K562 (cell line): ENCODE measurements around the gene ARID4B. TPM values are rescaled to one million over a fixed set of nuclear protein-coding genes. Genes with fewer than 3 reads are reported as not detected.

ENCODE experiments used
- ATAC-seq: fragments of 200-7000 bp; cut with Tn5 transposase; 3 replicates; pipeline ENCODE4 v1.9.1; 2020; ENCODE audit warnings: moderate library complexity
- BruUV-seq: library from RNA; stranded (reverse); fragments of 400-500 nt; replicated peaks from 2 replicates; lab custom pipeline; 2021; lab: Mats Ljungman, UMichigan
- CTCF ChIA-PET: fragments of 300-600 bp; formaldehyde crosslinking; extraction: SDS; loops from one replicate; lab custom pipeline; 2021; ENCODE audit warnings: low intra/inter-chr PET ratio; lab: Yijun Ruan, JAX
- POLR2A ChIA-PET: fragments of 300-600, 350-650 bp; sonication (Branson Sonifier 250); formaldehyde crosslinking; extraction: SDS; loops from one replicate; lab custom pipeline; 2021; ENCODE audit warnings: antibody characterized with exemption, inconsistent platforms; lab: Yijun Ruan, JAX
- DNase-seq, 4 experiments: peaks; one replicate each; pipeline versions ENCODE4 v3.0.0 to v3.0.0-alpha.2; 2011 to 2018; ENCODE audit warnings: low spot score in 3 of 4, mixed read lengths in 3 of 4; ENCODE audit errors: extremely low read depth in 1 of 4
- FAIRE-seq: peaks from 2 replicates; lab custom pipeline; 2011; peaks lifted over from hg19 to GRCh38; lab: Jason Lieb, UNC
- H2AFZ ChIP-seq: 2 replicates; pipeline ENCODE4 v1.6.0; 2011; ENCODE audit warnings: low read depth, low read length, control low read depth, inconsistent platforms
- H3K27ac ChIP-seq: fragments of 200-600 bp; 3 replicates; pipeline ENCODE4 v1.8.0; 2011; ENCODE audit warnings: low read depth, mild to moderate bottlenecking, control low read depth, inconsistent platforms, low read length, moderate library complexity, mixed read lengths; ENCODE audit errors: extremely low read depth
- H3K27me3 ChIP-seq, 2 experiments: fragments of 300-600 bp in 1 of 2; 2 replicates in 1 of 2; 3 replicates in 1 of 2; pipeline versions ENCODE4 v1.6.0 to v1.8.0; 2011; ENCODE audit warnings: inconsistent platforms in 2 of 2, low read length in 2 of 2, mild to moderate bottlenecking in 1 of 2, mixed read lengths in 1 of 2, moderate library complexity in 1 of 2; ENCODE audit not compliant: control insufficient read depth in 2 of 2, insufficient read depth in 2 of 2
- H3K36me3 ChIP-seq: fragments of 300-600 bp; 3 replicates; pipeline ENCODE4 v1.8.0; 2011; ENCODE audit warnings: mild to moderate bottlenecking, low read length, inconsistent platforms; ENCODE audit not compliant: control insufficient read depth, insufficient read depth
- H3K4me1 ChIP-seq, 2 experiments: fragments of 200-600 bp in 1 of 2; replicated peaks in 1 of 2; 2 replicates in 1 of 2; 3 replicates in 1 of 2; pipeline versions ENCODE4 v1.5.1 to v1.8.0; 2011; ENCODE audit warnings: inconsistent platforms in 2 of 2, low read length in 2 of 2, mild to moderate bottlenecking in 1 of 2, mixed read lengths in 1 of 2, moderate library complexity in 1 of 2; ENCODE audit not compliant: control insufficient read depth in 2 of 2, insufficient read depth in 2 of 2
- H3K4me2 ChIP-seq: 2 replicates; pipeline ENCODE4 v1.6.1; 2011; ENCODE audit warnings: low read length, control low read depth, inconsistent platforms, mixed read lengths; ENCODE audit not compliant: insufficient read depth
- H3K4me3 ChIP-seq: fragments of 200-600 bp; sonication (generic), shearing (Covaris generic); 2 replicates; pipeline ENCODE4 v1.5.1; 2016; ENCODE audit warnings: control low read depth, inconsistent platforms
- H3K79me2 ChIP-seq: fragments of 200-600 bp; 3 replicates; pipeline ENCODE4 v1.8.0; 2011; ENCODE audit warnings: low read length, inconsistent platforms; ENCODE audit not compliant: control insufficient read depth, insufficient read depth
- H3K9ac ChIP-seq, 2 experiments: 2 replicates each; pipeline versions ENCODE4 v1.6.0 to v1.6.1; 2011; ENCODE audit warnings: low read depth in 2 of 2, low read length in 2 of 2, control low read depth in 1 of 2, inconsistent platforms in 1 of 2, mild to moderate bottlenecking in 1 of 2, mixed read lengths in 1 of 2; ENCODE audit not compliant: insufficient read depth in 1 of 2
- H3K9me1 ChIP-seq: one replicate; pipeline ENCODE4 v1.6.0; 2011; ENCODE audit warnings: inconsistent platforms, mild to moderate bottlenecking, low read length, moderate library complexity; ENCODE audit not compliant: control insufficient read depth, insufficient read depth
- H3K9me3 ChIP-seq: replicated peaks from 2 replicates; pipeline ENCODE4 v1.5.1; 2011; ENCODE audit warnings: low read depth, low read length, inconsistent platforms; ENCODE audit not compliant: control insufficient read depth, insufficient read depth
- H4K20me1 ChIP-seq: replicated peaks from 2 replicates; pipeline ENCODE4 v1.6.1; 2011; ENCODE audit warnings: low read length, inconsistent platforms, mixed read lengths; ENCODE audit not compliant: control insufficient read depth, insufficient read depth
- ASH1L ChIP-seq: fragments of 450-650 bp; IDR thresholded peaks from 2 replicates; pipeline ENCODE4 v1.6.1; 2018; ENCODE audit warnings: borderline replicate concordance, mild to moderate bottlenecking, low read depth; ENCODE audit not compliant: partially characterized antibody
- ATF1 ChIP-seq, 2 experiments: fragments of 450-650 bp in 1 of 2; IDR thresholded peaks; 2 replicates each; pipeline ENCODE4 v1.6.1; 2016; ENCODE audit warnings: missing compliant biosample characterization in 1 of 2, missing genetic modification characterization in 1 of 2
- FOSL1 ChIP-seq: fragments of 200-800 bp; sonication (Bioruptor generic); conservative IDR thresholded peaks from 2 replicates; pipeline ENCODE4 v1.6.1; 2016; ENCODE audit warnings: missing genetic modification characterization, missing compliant biosample characterization
- NR1H2 ChIP-seq: sonication (generic); formaldehyde crosslinking; IDR thresholded peaks from 2 replicates; pipeline ENCODE4 v1.4.0; 2020; ENCODE audit warnings: mild to moderate bottlenecking, missing genetic modification reagents
- SIRT6 ChIP-seq: IDR thresholded peaks from one replicate; pipeline ENCODE4 v1.6.1; 2012; ENCODE audit warnings: low read depth, mild to moderate bottlenecking, control low read depth, inconsistent platforms, low read length, moderate library complexity
- YY1 ChIP-seq, 3 experiments: IDR thresholded peaks; 2 replicates each; pipeline ENCODE4 v1.6.1; 2011; ENCODE audit warnings: low read length in 2 of 3, mild to moderate bottlenecking in 2 of 3, moderate library complexity in 2 of 3, borderline replicate concordance in 1 of 3, control low read depth in 1 of 3, low read depth in 1 of 3; ENCODE audit not compliant: insufficient read depth in 3 of 3, insufficient replicate concordance in 2 of 3, control insufficient read depth in 1 of 3, insufficient read length in 1 of 3; ENCODE audit errors: extremely low read depth in 1 of 3
- WGBS: fragments of 100-300 bp; shearing (Covaris generic); methylation state at CpG from one replicate; pipeline ENCODE4 v1.1.6; 2016; ENCODE audit warnings: low coverage, mixed read lengths; ENCODE audit not compliant: insufficient coverage; ENCODE audit errors: missing lambda C conversion rate; 5-methylcytosine and 5-hydroxymethylcytosine counted together
- in situ Hi-C: fragments of 300-500 bp; cut with MboI; formaldehyde crosslinking; loops from 4 replicates; pipeline ENCODE4 v1.15.0; 2018; ENCODE audit warnings: inconsistent platforms, mixed read lengths
- intact Hi-C: fragments of 100-400 bp; cut with micrococcal nuclease; formaldehyde crosslinking; loops from 2 replicates; pipeline ENCODE4 v1.14.2; 2022
- polyA plus RNA-seq, 8 experiments: library from polyadenylated mRNA; depleted of rRNA in 4 of 8; stranded (reverse) in 5 of 8; unstranded in 3 of 8; fragments of >200 nt; fragmentation: Nextera tagmentation in 2 of 8; fragmentation: Illumina TruSeq in 1 of 8; extraction: Ambion mirVana in 2 of 8; extraction: Trizol in 1 of 8; gene quantifications; 2 replicates each; pipeline versions ENCODE4 v1.2.1 to v1.2.3, GENCODE V29; 2011 to 2014; ENCODE audit warnings: inconsistent platforms in 1 of 8, missing spikeins in 1 of 8
- total RNA-seq, 7 experiments: library from RNA; depleted of rRNA in 6 of 7; stranded (reverse); fragments of >200 nt in 6 of 7; fragmentation: Illumina TruSeq in 2 of 7; extraction: Trizol in 2 of 7; gene quantifications; 2 replicates each; pipeline versions ENCODE4 v1.2.1 to v1.2.3, GENCODE V29; 2011 to 2021; ENCODE audit warnings: low replicate concordance in 1 of 7
- TF ChIP-seq, protein P1 (sequence below): sonication (generic); IDR thresholded peaks from 2 replicates; pipeline ENCODE4 v1.6.1; 2016

The ARID4B gene
- total and polyA plus RNA-seq, 9 of the 15 experiments (the other 6 are each of a cell fraction or from before 2014, with no cell fraction given) = 8.4 to 38.9 (median 18.5) TPM

DNA sequence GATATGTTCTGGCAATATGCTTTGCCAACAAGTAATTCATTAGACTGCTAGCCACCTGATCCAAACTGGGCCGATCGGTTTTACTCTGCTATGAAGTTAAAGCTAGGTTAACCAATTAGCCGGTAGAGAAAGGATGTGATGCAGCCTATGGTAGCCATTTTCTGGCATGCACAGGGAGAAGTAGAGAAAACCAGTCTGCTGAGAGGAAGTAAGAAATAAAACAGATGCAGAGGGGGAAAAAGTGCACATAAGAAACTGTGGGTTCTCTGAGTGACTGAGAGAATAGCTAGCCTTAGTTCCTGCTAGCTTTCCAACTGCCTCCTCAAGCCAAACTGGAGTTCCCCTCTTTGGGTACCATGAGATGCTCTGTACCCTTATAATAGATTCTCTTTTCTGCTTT is 52.8 kb downstream of the ARID4B start:
- Histone ChIP-seq H3K79me2 (peaks cover 93% of the 10 kb centered on the region), H3K27ac (no peak overlapping the region; the same call in 2 of the 3 replicates)
- FAIRE-seq (no peak), ATAC-seq (no peak; the same call in 2 of the 3 replicates)
- POLR2A ChIA-PET = interaction anchor here (0.6 to 1.3 kb wide), 9 partner anchors 8 to 167 kb away, joined by 3 to 4 read pairs (median 4); no protein-coding TSS in a partner anchor
- 81% methylated on average over 3 of the region's 3 CpGs for WGBS
- TF ChIP-seq NR1H2 = no peak
- no peak for TF ChIP-seq FOSL1 (tag)
- TF ChIP-seq YY1 (IDR thresholded peaks at IDR 0.05; ENCODE audit: borderline replicate concordance in 1 of 3, control insufficient read depth in 1 of 3, extremely low read depth in 1 of 3, insufficient read depth in 3 of 3, insufficient read length in 1 of 3, insufficient replicate concordance in 2 of 3, low read depth in 1 of 3, low read length in 2 of 3) = peak in 1 of 3 experiments; percentile 15
- no peak for TF ChIP-seq SIRT6
- TF ChIP-seq, protein P1, sequence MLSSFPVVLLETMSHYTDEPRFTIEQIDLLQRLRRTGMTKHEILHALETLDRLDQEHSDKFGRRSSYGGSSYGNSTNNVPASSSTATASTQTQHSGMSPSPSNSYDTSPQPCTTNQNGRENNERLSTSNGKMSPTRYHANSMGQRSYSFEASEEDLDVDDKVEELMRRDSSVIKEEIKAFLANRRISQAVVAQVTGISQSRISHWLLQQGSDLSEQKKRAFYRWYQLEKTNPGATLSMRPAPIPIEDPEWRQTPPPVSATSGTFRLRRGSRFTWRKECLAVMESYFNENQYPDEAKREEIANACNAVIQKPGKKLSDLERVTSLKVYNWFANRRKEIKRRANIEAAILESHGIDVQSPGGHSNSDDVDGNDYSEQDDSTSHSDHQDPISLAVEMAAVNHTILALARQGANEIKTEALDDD = peak; percentile 42; the same call in 1 of the 2 replicates
- TF ChIP-seq ATF1 (CRISPR knock-in tag; IDR thresholded peaks at IDR 0.05) = no peak
- TF ChIP-seq ATF1 (tag; IDR thresholded peaks at IDR 0.05) = no peak
- TF ChIP-seq ASH1L = no peak
- TF ChIP-seq, all 486 proteins: peak for 2
- Histone ChIP-seq H3K4me2 (no peak overlapping the region), H3K9ac (no peak overlapping the region), H3K9me3 (no peaks in the 10 kb centered on the region), H2AFZ (no peak overlapping the region), H3K4me3 (no peak overlapping the region), H3K4me1 (peaks cover 8 to 13% of the 10 kb centered on the region in 2 experiments; a peak in 4 of 5 replicates), H3K27me3 (no peaks in the 10 kb centered on the region), H4K20me1 (peaks cover 12% of the 10 kb centered on the region), H3K36me3 (no peaks in the 10 kb centered on the region; the same call in 2 of the 3 replicates), H3K9me1 (no peaks in the 10 kb centered on the region)
- DNase-seq = no peak
- CTCF ChIA-PET = no interaction called here
- intact Hi-C loops (no loop called here), in situ Hi-C loops (no loop called here)
- BruUV-seq = no TSS peak
